Right atrium auricular region (tissue), 2 donors: Measurements from ENCODE around the gene ACADVL. TPM values are rescaled to one million over a fixed set of nuclear protein-coding genes. Genes with fewer than 3 reads are reported as not detected.
A peak's percentile ranks its signal among the peaks of the same experiment; 100 is the strongest.

Experiments used
- DNase-seq: peaks from one replicate; pipeline ENCODE4 v3.0.0-alpha.2; 2019; ENCODE audit warnings: low spot score
- H3K27ac ChIP-seq, 2 donors: fragments of 200-600 bp; sonication (generic); 1 replicate in 1 of 2; 2 replicates in 1 of 2; pipeline ENCODE4 v1.5.1; 2016 to 2019
- H3K27me3 ChIP-seq, 2 donors: fragments of 200-600 bp; sonication (generic); one replicate each; pipeline versions ENCODE4 v1.5.1 to v1.6.0; 2017 to 2019
- H3K36me3 ChIP-seq: fragments of 200-600 bp; sonication (generic); one replicate; pipeline ENCODE4 v1.5.1; 2016
- H3K4me1 ChIP-seq, 2 donors: fragments of 200-600 bp; sonication (generic); one replicate each; pipeline versions ENCODE4 v1.5.1 to v1.6.0; 2017 to 2019
- H3K4me3 ChIP-seq, 2 donors: fragments of 200-600 bp; sonication (generic); 1 replicate in 1 of 2; 2 replicates in 1 of 2; pipeline ENCODE4 v1.5.1; 2017 to 2019; ENCODE audit warnings: mild to moderate bottlenecking in 1 of 2, moderate library complexity in 1 of 2
- H3K9me3 ChIP-seq, 2 donors: fragments of 200-600 bp; sonication (generic); one replicate each; pipeline ENCODE4 v1.5.1; 2019
- total RNA-seq, 2 donors: library from RNA; depleted of rRNA; stranded (reverse); fragments of >200 nt; gene quantifications; one replicate each; pipeline ENCODE4 v1.1.0, GENCODE V29; 2016
- TF ChIP-seq, protein P1 (sequence below), 2 donors: fragments of 200-600 bp; sonication (generic); IDR thresholded peaks; one replicate each; pipeline ENCODE4 v1.5.1; 2019; ENCODE audit warnings: antibody characterized with exemption in 2 of 2

Gene ACADVL
- total RNA-seq, 2 donors from 2014 or later: 695 to 758 TPM

GRCh38 chr17:7214300-7215135 is 5.2 kb upstream of the ACADVL start:
- Histone ChIP-seq H3K36me3 (no peaks in the 10 kb centered on the region), H3K27me3 (no peaks in the 10 kb centered on the region), H3K4me1 (peaks cover 0 to 63% of the 10 kb centered on the region in 2 donors), H3K9me3 (no peaks in the 10 kb centered on the region), H3K27ac (peak overlapping the region; percentile 78 to 97), H3K4me3 (peak overlapping the region; percentile 49 to 61)
- peak; percentile 98 for DNase-seq
- TF ChIP-seq, protein P1, sequence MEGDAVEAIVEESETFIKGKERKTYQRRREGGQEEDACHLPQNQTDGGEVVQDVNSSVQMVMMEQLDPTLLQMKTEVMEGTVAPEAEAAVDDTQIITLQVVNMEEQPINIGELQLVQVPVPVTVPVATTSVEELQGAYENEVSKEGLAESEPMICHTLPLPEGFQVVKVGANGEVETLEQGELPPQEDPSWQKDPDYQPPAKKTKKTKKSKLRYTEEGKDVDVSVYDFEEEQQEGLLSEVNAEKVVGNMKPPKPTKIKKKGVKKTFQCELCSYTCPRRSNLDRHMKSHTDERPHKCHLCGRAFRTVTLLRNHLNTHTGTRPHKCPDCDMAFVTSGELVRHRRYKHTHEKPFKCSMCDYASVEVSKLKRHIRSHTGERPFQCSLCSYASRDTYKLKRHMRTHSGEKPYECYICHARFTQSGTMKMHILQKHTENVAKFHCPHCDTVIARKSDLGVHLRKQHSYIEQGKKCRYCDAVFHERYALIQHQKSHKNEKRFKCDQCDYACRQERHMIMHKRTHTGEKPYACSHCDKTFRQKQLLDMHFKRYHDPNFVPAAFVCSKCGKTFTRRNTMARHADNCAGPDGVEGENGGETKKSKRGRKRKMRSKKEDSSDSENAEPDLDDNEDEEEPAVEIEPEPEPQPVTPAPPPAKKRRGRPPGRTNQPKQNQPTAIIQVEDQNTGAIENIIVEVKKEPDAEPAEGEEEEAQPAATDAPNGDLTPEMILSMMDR (IDR thresholded peaks at IDR 0.05): peak; percentile 21 to 50

GRCh38 chr17:7215136-7215638 is 4.6 kb upstream of the ACADVL start:
- Histone ChIP-seq H3K27me3 (no peaks in the 10 kb centered on the region), H3K4me1 (peaks cover 0 to 64% of the 10 kb centered on the region in 2 donors), H3K4me3 (peak overlapping the region; percentile 49 to 61), H3K9me3 (no peaks in the 10 kb centered on the region), H3K27ac (peak overlapping the region; percentile 78 to 97), H3K36me3 (no peaks in the 10 kb centered on the region)
- TF ChIP-seq, protein P1 (IDR thresholded peaks at IDR 0.05): peak in 1 of 2 donors; percentile 6
- no peak for DNase-seq

GRCh38 chr17:7215652-7216180 is 4.0 kb upstream of the ACADVL start:
- peak overlapping the region in 1 of 2 donors; percentile 60 for H3K4me3 ChIP-seq

GRCh38 chr17:7216242-7217112 is 3.3 kb upstream of the ACADVL start:
- H3K27me3 ChIP-seq: no peaks in the 10 kb centered on the region
- H3K36me3 ChIP-seq: peaks cover 6% of the 10 kb centered on the region
- no peak for DNase-seq
- peak overlapping the region; percentile 78 to 97 for H3K27ac ChIP-seq
- TF ChIP-seq, protein P1 (IDR thresholded peaks at IDR 0.05): no peak
- no peaks in the 10 kb centered on the region for H3K9me3 ChIP-seq
- peak overlapping the region; percentile 47 to 60 for H3K4me3 ChIP-seq
- H3K4me1 ChIP-seq: peaks cover 0 to 73% of the 10 kb centered on the region in 2 donors

More at GRCh38 chr17:7215652-7216180, 4.0 kb upstream of the ACADVL start:
- DNase-seq: no peak
- Histone ChIP-seq H3K9me3 (no peaks in the 10 kb centered on the region), H3K27me3 (no peaks in the 10 kb centered on the region), H3K4me1 (peaks cover 0 to 69% of the 10 kb centered on the region in 2 donors), H3K36me3 (no peaks in the 10 kb centered on the region), H3K27ac (peak overlapping the region; percentile 78 to 97)
- TF ChIP-seq, protein P1 (IDR thresholded peaks at IDR 0.05): no peak

GRCh38 chr17:7217113-7217987 is 2.4 kb upstream of the ACADVL start:
- Histone ChIP-seq H3K4me1 (peaks cover 0 to 81% of the 10 kb centered on the region in 2 donors), H3K4me3 (peak overlapping the region; percentile 47 to 60), H3K36me3 (peaks cover 15% of the 10 kb centered on the region), H3K9me3 (no peaks in the 10 kb centered on the region), H3K27me3 (no peaks in the 10 kb centered on the region), H3K27ac (peak overlapping the region; percentile 78 to 97)
- DNase-seq: no peak
- TF ChIP-seq, protein P1 (IDR thresholded peaks at IDR 0.05): no peak
